ENCODE results near the gene GFRA4.

DNA sequence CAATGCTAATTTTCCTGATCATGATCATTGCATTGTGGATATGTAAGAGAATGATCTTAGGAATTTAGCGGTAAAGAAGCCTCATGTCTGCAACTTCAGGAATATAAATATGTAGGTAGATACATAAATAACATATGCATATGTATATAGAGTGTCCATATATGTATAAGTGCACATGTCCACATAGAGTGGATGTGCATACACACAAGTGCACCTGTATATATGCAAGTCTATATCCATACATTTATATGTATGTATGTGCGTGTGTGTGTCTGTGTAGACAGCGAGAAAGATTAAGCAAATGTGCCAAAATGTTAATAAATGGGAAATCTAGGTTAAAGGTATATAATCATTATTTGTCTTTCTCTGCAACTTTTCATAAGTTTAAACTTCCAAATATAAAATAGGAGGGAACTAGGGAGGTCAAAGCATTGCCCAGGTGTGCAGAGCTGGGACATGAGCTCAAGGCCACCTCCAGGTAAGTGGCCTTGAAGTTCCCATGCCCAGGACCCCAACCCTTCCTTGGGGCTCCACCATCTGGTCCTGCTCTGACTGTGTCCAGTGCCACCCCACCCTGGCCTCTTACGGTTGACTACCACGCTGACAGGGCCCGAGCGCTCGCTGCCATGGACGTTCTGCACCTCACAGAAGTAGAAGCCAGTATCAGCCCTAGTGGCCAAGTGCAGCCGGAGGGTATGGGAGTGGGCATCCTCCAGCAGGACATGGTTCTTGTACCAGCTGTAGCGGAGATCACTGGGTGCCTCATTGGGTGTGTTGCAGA, 39.6 kb upstream of the GFRA4 start:
- TF ChIP-seq JUNB (IDR thresholded peaks at IDR 0.05) (no peak), CTCF (IDR thresholded peaks at IDR 0.05) (no peak), MYC (IDR thresholded peaks at IDR 0.05; ENCODE audit: borderline replicate concordance, low read length) (no peak), SREBF2 (IDR thresholded peaks at IDR 0.05) (no peak), KDM5A (IDR thresholded peaks at IDR 0.05) (no peak), MAFK (IDR thresholded peaks at IDR 0.05; ENCODE audit: partially characterized antibody) (no peak), POLR2A (IDR thresholded peaks at IDR 0.05; ENCODE audit: low read length) (no peak), HES2 (IDR thresholded peaks at IDR 0.05) (no peak), EP300 (IDR thresholded peaks at IDR 0.05) (no peak)
- TF ChIP-seq, protein P1, sequence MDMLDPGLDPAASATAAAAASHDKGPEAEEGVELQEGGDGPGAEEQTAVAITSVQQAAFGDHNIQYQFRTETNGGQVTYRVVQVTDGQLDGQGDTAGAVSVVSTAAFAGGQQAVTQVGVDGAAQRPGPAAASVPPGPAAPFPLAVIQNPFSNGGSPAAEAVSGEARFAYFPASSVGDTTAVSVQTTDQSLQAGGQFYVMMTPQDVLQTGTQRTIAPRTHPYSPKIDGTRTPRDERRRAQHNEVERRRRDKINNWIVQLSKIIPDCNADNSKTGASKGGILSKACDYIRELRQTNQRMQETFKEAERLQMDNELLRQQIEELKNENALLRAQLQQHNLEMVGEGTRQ (IDR thresholded peaks at IDR 0.05), result no peak
- TF ChIP-seq, protein P2, sequence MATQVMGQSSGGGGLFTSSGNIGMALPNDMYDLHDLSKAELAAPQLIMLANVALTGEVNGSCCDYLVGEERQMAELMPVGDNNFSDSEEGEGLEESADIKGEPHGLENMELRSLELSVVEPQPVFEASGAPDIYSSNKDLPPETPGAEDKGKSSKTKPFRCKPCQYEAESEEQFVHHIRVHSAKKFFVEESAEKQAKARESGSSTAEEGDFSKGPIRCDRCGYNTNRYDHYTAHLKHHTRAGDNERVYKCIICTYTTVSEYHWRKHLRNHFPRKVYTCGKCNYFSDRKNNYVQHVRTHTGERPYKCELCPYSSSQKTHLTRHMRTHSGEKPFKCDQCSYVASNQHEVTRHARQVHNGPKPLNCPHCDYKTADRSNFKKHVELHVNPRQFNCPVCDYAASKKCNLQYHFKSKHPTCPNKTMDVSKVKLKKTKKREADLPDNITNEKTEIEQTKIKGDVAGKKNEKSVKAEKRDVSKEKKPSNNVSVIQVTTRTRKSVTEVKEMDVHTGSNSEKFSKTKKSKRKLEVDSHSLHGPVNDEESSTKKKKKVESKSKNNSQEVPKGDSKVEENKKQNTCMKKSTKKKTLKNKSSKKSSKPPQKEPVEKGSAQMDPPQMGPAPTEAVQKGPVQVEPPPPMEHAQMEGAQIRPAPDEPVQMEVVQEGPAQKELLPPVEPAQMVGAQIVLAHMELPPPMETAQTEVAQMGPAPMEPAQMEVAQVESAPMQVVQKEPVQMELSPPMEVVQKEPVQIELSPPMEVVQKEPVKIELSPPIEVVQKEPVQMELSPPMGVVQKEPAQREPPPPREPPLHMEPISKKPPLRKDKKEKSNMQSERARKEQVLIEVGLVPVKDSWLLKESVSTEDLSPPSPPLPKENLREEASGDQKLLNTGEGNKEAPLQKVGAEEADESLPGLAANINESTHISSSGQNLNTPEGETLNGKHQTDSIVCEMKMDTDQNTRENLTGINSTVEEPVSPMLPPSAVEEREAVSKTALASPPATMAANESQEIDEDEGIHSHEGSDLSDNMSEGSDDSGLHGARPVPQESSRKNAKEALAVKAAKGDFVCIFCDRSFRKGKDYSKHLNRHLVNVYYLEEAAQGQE (IDR thresholded peaks at IDR 0.05), result no peak
